Subcutaneous abdominal adipose tissue (tissue), 5 donors: Measurements from ENCODE around the gene CTIF.

Experiments used
- H3K27ac ChIP-seq: one replicate; pipeline ENCODE4 v1.7.0; 2013; ENCODE audit warnings: low read depth, mild to moderate bottlenecking, inconsistent platforms, low read length, moderate library complexity
- H3K27me3 ChIP-seq, 5 donors: one replicate each; pipeline ENCODE4 v1.7.0; 2013; ENCODE audit warnings: low read length in 5 of 5, inconsistent platforms in 1 of 5; ENCODE audit not compliant: control insufficient read depth in 5 of 5, insufficient read depth in 4 of 5
- H3K36me3 ChIP-seq, 5 donors: one replicate each; pipeline ENCODE4 v1.7.0; 2013; ENCODE audit warnings: low read length in 5 of 5; ENCODE audit not compliant: control insufficient read depth in 5 of 5, insufficient read depth in 5 of 5
- H3K4me1 ChIP-seq, 5 donors: one replicate each; pipeline ENCODE4 v1.7.0; 2013; ENCODE audit warnings: low read length in 5 of 5, mild to moderate bottlenecking in 3 of 5, moderate library complexity in 1 of 5; ENCODE audit not compliant: control insufficient read depth in 5 of 5, insufficient read depth in 5 of 5
- H3K4me3 ChIP-seq, 5 donors: one replicate each; pipeline ENCODE4 v1.7.0; 2013; ENCODE audit warnings: low read length in 5 of 5, low read depth in 1 of 5
- H3K9ac ChIP-seq, 5 donors: one replicate each; pipeline ENCODE4 v1.7.0; 2013; ENCODE audit warnings: low read length in 5 of 5, mild to moderate bottlenecking in 4 of 5, moderate library complexity in 3 of 5
- H3K9me3 ChIP-seq, 5 donors: one replicate each; pipeline ENCODE4 v1.7.0; 2013; ENCODE audit warnings: low read length in 5 of 5; ENCODE audit not compliant: control insufficient read depth in 5 of 5
- donor health status: healthy.
- donor health status: healthy.
- donor health status: healthy.
- donor health status: healthy.
- donor health status: healthy.

CTIF gene

GRCh38 chr18:48781163-48781987 is 242.5 kb downstream of the CTIF start:
- H3K27ac ChIP-seq, result peak overlapping the region; percentile 96
- H3K4me1 ChIP-seq, result peaks cover 19 to 98% (median 80%) of the 10 kb centered on the region in 5 donors
- H3K4me3 ChIP-seq, result peak overlapping the region in 4 of 5 donors; percentile 11 to 41 (median 34)
- peak overlapping the region; percentile 56 to 83 (median 69) for H3K9ac ChIP-seq
- H3K27me3 ChIP-seq, result no peaks in the 10 kb centered on the region
- peaks cover 0 to 28% (median 12%) of the 10 kb centered on the region in 5 donors for H3K36me3 ChIP-seq
- H3K9me3 ChIP-seq, result no peaks in the 10 kb centered on the region

GRCh38 chr18:48781988-48782363 is 243.1 kb downstream of the CTIF start:
- peak overlapping the region; percentile 96 for H3K27ac ChIP-seq
- H3K4me3 ChIP-seq, result peak overlapping the region in 3 of 5 donors; percentile 11 to 41 (median 31)
- no peaks in the 10 kb centered on the region for H3K27me3 ChIP-seq
- H3K4me1 ChIP-seq, result peaks cover 21 to 99% (median 82%) of the 10 kb centered on the region in 5 donors
- H3K9me3 ChIP-seq, result no peaks in the 10 kb centered on the region
- H3K9ac ChIP-seq, result peak overlapping the region; percentile 56 to 83 (median 69)
- peaks cover 0 to 32% (median 6%) of the 10 kb centered on the region in 5 donors for H3K36me3 ChIP-seq

DNA sequence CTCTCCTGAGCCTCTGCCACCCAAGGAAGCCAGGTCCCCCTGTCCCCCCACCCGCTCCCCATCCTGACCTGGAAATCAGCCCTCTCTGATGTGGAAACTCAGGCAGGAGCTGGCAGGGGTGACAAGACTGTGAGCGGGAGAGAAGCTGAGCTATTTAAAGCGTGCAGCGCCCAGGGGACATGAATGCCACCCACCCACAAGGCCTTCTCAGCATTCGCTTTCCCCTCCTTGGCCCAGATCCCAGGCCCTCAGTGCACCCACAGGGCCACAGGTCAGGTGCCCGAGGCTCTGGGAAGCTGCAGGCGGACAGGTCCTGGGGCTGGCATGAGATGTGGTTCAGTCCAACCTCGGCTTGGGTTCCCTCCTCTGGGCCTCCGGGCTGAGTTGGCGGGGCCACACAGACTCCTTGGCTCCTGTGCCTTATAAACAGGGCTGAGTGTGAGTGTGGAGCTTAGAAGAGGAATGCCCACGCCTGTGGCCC is 243.6 kb downstream of the CTIF start:
- H3K4me3 ChIP-seq, result no peak overlapping the region
- H3K36me3 ChIP-seq, result peaks cover 0 to 32% (median 6%) of the 10 kb centered on the region in 5 donors
- peak overlapping the region in 4 of 5 donors; percentile 42 to 73 (median 69) for H3K9ac ChIP-seq
- H3K4me1 ChIP-seq, result peaks cover 21 to 99% (median 84%) of the 10 kb centered on the region in 5 donors
- no peaks in the 10 kb centered on the region for H3K9me3 ChIP-seq
- peak overlapping the region; percentile 96 for H3K27ac ChIP-seq
- H3K27me3 ChIP-seq, result no peaks in the 10 kb centered on the region

DNA sequence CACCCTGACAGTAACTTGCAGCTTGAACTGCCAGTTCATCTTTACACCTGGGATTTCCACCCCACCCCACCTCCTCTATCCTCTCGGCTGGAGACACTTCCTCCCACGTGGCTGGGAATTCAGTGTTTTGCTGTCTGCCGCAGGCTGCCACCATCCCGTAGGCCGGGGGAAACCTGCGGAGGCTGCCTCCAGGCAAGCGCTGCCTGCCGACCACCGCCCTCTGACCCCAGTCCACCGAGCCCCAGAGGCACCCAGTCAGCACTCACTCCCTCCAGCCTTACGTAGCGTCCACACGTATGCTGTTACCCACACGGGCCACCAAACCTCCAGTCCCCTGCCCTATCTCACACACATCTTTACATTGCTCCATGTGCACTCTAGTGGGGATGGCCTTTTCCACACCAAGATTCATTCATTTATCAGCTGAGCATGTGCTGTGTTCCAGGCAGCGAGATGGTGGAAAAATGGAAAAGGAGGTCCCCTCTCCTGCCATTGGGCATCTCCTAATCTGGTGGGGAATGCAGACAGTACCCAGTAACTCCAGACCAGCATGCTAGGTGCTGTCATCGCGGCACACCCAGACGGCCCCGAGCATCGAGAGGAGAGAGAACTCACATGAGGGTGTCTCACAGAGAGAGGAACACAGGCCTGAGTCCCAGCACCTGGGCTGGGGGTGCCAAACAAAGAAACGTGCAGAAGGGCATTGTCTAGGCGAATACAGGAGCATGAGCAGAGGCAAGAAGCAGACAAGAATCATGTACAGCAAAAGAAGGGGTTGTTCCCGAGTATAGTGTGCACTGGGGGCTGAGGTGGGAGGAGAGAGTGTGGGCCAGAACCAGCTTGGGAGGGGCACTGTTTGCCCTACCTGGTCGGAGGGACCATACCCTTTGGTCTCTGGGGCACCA is 245.0 kb downstream of the CTIF start:
- Histone ChIP-seq H3K9ac (no peak overlapping the region), H3K27ac (peak overlapping the region; percentile 96)

GRCh38 chr18:48784656-48785055 is 245.8 kb downstream of the CTIF start:
- Histone ChIP-seq H3K4me1 (peaks cover 26 to 99% (median 88%) of the 10 kb centered on the region in 5 donors), H3K27me3 (no peaks in the 10 kb centered on the region), H3K36me3 (peaks cover 0 to 28% (median 9%) of the 10 kb centered on the region in 5 donors), H3K4me3 (no peak overlapping the region), H3K9ac (peak overlapping the region in 1 of 5 donors; percentile 2), H3K27ac (no peak overlapping the region), H3K9me3 (no peaks in the 10 kb centered on the region)

More for the DNA sequence above, 245.0 kb downstream of the CTIF start:
- peaks cover 26 to 99% (median 87%) of the 10 kb centered on the region in 5 donors for H3K4me1 ChIP-seq
- H3K9me3 ChIP-seq, result no peaks in the 10 kb centered on the region
- peaks cover 0 to 32% (median 7%) of the 10 kb centered on the region in 5 donors for H3K36me3 ChIP-seq
- no peak overlapping the region for H3K4me3 ChIP-seq
- no peaks in the 10 kb centered on the region for H3K27me3 ChIP-seq

DNA sequence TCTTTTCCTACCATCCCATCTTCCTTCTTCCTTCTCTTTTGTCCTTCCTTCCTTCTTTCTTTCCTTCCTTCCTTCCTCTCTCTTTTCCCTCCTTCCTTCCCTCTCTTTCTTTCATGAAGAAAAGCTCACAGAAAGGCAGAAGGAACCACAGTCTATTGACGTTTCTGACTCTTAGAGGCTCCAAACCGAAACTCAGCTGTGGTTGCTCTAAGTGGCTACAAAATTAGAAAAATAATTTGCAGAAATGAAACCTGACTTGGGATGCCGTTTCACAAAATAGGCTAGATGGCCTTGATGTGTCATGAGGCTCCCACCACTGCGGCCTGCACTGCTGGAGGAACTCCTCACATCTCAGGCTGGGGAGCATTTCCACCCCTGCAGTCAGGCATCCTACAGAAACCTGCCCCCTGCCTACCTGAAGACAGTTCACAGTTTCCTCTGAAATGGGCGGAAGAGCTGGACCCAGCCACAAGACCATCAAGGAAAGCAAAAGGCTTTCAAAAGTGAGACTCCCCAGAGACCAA is 246.3 kb downstream of the CTIF start:
- Histone ChIP-seq H3K27ac (no peak overlapping the region), H3K36me3 (peaks cover 0 to 28% (median 9%) of the 10 kb centered on the region in 5 donors), H3K4me1 (peaks cover 26 to 99% (median 88%) of the 10 kb centered on the region in 5 donors), H3K27me3 (no peaks in the 10 kb centered on the region), H3K9ac (peak overlapping the region in 1 of 5 donors; percentile 2), H3K9me3 (no peaks in the 10 kb centered on the region), H3K4me3 (no peak overlapping the region)

DNA sequence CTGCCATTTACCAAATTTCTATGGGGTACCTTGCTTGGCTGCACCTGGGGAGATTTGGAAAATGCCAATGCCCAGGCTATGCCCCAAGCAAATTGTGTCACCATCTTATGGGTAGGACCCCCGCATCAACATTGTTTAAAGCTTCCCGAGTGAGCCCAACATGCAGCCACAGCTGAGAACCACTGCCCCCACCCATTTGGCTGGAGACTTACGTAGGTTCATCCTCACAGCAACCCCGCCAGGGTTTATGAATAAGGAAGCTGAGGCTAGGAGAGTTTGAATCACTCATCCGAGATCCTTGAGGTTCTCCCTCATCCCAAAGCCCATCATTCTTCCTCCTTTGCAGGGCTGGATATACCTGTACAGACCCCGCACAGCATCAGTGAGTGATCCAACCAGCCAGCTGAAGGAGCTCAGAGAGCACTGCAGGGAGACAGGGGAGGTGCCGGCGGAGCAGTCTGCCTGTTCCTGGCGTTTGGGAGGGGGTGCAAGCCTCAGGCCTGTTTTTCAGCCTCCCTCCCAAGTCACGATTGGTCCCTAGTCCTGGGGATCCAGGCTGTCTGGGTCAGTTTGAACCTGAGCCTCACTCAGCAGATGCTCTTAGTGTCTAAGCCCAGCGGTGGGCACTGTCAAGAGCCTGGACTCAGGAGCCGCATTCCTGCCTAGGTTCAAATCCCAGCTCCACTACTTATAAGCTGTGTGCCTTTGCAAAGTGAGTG is 247.1 kb downstream of the CTIF start:
- H3K9me3 ChIP-seq, result no peaks in the 10 kb centered on the region
- H3K4me3 ChIP-seq, result no peak overlapping the region
- H3K36me3 ChIP-seq, result peaks cover 0 to 28% (median 9%) of the 10 kb centered on the region in 5 donors
- H3K27ac ChIP-seq, result no peak overlapping the region
- no peak overlapping the region for H3K9ac ChIP-seq
- H3K27me3 ChIP-seq, result no peaks in the 10 kb centered on the region
- H3K4me1 ChIP-seq, result peaks cover 30 to 99% (median 87%) of the 10 kb centered on the region in 5 donors

GRCh38 chr18:48786455-48787202 is 247.8 kb downstream of the CTIF start:
- no peaks in the 10 kb centered on the region for H3K9me3 ChIP-seq
- H3K4me3 ChIP-seq, result no peak overlapping the region
- H3K9ac ChIP-seq, result peak overlapping the region in 2 of 5 donors; percentile 34 to 39
- no peaks in the 10 kb centered on the region for H3K27me3 ChIP-seq
- H3K36me3 ChIP-seq, result peaks cover 0 to 28% (median 9%) of the 10 kb centered on the region in 5 donors
- peak overlapping the region; percentile 98 for H3K27ac ChIP-seq
- H3K4me1 ChIP-seq, result peaks cover 30 to 98% (median 83%) of the 10 kb centered on the region in 5 donors
